GM18870 (cell line): ENCODE measurements around the gene AGFG1.

Experiments
- ATAC-seq: cut with Tn5 transposase; IDR thresholded peaks from one replicate; pipeline ENCODE4 v1.9.1; 2021; ENCODE audit warnings: moderate library complexity; ENCODE audit not compliant: unreplicated experiment

Gene AGFG1

DNA sequence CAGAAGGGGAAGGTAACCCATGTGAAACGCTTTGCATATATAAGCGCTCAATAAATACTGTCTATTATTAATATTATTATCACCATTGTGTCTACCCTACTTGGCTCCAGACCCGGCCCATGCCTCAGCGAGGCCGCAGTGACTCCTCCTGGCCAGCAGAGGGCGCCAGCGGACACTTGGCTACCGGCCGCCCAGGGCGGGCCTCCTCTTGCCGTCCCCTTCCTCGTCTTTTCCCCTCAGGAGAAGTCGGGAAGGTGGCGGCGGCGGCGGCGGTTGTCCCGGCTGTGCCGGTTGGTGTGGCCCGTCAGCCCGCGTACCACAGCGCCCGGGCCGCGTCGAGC is at the start of gene AGFG1:
Gene AGFG1 (plus strand): TSS at position 233 of the 341 bp plus-strand sequence. CDS start 266 bp downstream, outside the sequence.
- ATAC-seq = peak; percentile 87

DNA sequence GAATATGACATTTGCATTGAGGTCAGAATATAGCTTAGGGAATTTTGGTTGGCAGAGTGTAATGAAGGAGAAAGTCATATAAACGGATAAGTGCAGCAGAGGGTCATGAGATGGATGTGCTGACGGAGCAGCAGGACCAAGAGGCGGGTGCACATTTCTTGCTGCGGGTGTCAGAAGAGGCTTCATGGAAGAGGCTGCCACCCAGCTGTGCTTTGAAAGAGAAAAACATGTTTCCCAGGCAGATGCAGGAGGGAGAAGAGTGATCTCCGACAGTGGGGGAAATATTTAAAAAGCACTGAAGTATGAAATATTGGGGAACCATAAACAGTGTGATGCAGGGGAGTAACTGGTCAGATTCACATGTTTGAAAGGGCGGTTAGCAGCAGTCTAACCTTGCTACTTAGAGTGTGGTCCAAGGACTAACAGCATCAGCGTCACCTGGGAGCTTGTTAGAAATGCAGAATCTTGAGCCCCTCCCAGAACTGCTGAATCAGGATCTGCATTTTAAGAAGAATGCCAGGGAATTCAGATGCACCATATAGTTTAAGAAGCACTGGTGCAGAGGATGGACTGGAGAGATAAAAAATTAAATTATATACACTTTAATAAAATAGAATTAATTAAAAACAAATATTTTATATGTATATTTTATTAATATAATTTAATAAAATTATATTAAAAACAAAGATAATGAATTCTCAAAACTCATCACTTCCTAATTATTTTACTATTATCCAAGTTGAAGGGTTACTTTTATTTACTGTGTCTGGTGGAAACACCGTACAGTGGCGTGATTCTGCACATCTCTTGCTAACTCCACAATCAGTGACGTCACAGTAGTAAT is 48.1 kb upstream of the AGFG1 start:
- ATAC-seq = no peak

- ATAC-seq = no peak
Measured at GRCh38 chr2:227428731-227429285, 43.1 kb upstream of the AGFG1 start.

DNA sequence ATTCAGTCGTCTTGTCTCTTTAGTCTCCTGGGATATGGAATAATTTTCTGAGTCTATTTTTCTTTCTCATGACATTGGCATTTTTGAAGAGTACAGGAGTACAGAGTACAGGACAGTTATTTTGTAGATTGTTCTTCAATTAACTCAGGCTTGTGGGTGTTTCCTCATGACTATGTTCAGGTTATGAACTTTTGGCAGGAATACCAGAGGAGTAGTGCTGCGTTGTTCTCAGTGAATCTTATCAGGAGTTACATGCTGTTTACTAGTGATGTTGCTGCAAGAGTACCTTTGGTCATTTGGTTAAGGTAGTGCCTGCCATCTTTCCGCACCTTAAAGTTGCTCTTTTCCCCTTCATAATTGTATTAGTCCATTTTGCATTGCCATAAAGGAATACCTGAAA is 41.3 kb upstream of the AGFG1 start:
- ATAC-seq = no peak

GRCh38 chr2:227433171-227433570 is 38.8 kb upstream of the AGFG1 start:
- ATAC-seq = no peak

- no peak for ATAC-seq
Measured at GRCh38 chr2:227436436-227437174, 35.4 kb upstream of the AGFG1 start.

- ATAC-seq = no peak
Measured at GRCh38 chr2:227439214-227439613, 32.7 kb upstream of the AGFG1 start.

GRCh38 chr2:227442639-227443038 is 29.3 kb upstream of the AGFG1 start:
- no peak for ATAC-seq

DNA sequence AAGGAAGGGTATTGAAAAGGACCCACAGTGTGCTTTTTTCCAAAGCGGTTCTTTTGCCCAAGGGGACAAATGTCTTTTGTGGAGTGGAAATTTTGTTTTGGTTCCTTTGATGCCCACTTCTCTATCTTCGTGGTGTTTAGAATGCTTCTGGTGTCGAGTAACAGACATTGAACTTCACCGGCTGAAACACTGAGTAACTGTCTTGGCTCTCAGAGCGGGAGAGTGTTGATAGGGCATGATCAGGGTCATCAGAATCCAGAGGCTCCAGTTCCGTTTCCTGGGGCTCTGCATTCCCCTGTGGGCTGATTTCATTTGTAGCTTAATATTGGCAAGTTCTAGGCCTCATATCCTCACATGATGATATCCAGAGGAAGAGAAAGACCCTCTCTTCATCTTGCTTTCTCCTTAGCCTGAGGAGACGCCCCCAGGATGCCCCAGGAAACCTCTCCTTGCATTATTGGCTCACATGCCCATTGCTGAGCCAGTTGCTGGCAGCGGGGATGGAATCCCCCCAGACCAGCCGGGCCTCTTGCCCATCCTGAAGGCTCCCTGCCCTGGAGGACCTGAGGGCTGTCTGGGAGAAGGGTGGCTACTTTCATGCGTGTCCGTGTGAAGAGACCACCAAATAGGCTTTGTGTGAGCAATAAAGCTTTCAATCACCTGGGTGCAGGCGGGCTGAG is 27.9 kb upstream of the AGFG1 start:
- ATAC-seq = no peak

- no peak for ATAC-seq
Measured at GRCh38 chr2:227447606-227448005, 24.4 kb upstream of the AGFG1 start.

GRCh38 chr2:227450311-227450841 is 21.6 kb upstream of the AGFG1 start:
- no peak for ATAC-seq

- ATAC-seq = no peak
Measured at GRCh38 chr2:227450926-227451654, 20.9 kb upstream of the AGFG1 start.

- no peak for ATAC-seq
Measured at GRCh38 chr2:227451655-227451992, 20.3 kb upstream of the AGFG1 start.

- ATAC-seq = no peak
Measured at GRCh38 chr2:227453810-227454209, 18.1 kb upstream of the AGFG1 start.

DNA sequence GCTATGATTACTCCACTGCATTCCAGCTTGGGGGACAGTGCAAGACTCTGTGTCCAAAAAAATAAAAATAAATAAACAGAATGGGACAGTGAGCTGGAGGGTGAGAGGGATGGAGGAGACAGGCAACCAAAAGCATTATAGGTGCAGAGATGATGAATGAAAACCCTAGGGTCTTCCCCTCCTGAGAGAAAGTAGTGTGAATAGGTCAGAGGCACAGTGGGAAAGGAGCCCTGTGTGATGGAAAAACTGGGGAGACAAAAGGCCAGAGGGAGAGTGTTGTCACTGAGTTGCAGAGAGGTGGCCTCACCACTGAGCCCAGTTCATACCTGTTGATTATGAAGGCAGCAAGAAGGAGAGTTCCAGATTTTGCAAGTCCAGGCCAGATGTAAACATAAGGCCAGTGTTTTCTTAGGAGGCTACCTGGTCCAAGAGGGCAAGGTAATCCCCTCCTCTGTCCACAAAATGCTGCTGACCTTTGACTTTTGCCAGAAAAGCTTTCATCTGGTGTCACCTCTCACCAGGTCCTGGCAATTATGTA is 17.6 kb upstream of the AGFG1 start:
- no peak for ATAC-seq

DNA sequence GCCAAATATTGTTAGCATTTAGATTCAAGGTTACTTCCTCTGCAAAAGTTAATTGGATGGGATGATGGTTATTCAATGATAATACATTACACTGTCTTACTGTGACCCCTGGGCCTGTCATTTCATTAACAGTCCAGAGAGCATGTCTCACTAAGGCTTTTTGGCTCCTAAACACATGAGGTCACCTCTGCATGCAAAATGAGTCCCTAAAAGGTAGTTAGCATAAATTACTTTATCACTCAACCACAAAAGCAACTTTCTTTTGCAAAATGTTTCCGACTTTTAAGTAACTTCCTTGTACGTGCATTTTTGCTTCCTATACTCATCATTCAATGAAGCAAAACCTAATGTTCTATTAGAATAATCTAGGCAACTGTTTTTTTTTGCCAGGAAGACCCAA is 16.8 kb upstream of the AGFG1 start:
- no peak for ATAC-seq

DNA sequence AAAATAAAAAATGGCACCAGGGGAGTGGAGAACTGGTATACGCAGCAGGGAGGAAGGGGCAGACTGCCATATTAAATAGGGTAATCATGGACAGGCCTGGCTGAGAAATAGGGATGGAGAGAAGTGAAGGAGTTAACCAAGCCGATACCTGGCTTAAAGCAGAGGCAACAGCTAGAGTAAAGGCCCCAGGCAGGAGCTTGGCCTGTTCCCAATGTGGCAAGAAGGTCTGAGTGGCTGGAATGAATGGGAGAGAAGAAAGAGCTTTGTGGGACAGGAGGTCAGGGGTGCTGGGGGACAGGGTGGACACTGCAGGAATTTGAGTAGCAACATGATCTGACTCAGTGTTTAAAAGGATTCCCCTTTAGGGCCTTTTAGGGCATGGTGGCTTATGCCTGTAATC is 15.9 kb upstream of the AGFG1 start:
- ATAC-seq = no peak

- ATAC-seq = no peak
Measured at GRCh38 chr2:227456772-227457171, 15.2 kb upstream of the AGFG1 start.

DNA sequence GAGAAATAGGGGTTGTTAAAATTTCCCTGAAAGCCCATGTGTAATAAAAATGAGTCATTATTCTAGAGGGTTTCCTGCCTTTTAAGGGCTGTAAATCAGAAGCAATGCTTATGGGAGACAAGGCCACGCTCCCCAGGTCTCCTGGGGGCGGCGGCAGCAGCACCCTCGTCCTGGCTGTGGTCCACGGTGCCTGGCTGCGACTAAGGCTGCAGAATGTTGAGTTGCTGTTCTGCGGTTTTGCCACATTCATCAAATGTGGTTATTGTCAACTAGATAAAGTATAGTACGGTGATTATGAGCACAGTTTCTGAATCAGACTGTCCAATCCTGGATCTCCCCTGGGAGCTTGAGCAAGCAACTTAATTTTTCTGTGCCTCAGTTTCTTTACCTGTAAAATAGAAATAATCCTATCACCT is 11.9 kb upstream of the AGFG1 start:
- ATAC-seq = no peak

DNA sequence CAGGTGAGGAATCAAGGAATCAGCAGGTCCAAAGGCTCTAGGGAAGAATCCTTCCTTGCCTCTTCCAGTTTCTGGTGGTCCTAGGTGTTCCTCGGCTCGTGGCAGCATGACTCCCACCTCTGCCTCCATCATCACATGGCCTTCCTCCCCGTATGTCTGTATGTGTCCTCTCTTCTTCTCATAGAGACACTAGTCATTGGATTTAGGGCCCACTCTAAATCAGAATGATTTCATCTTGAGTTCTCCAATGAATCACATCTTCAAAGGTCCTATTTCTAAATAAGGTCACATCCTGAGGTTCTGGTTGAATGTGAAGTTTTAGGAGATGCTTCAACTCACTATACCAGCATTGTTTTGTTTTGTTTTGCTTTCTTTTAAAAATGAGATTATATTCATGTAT is 11.1 kb upstream of the AGFG1 start:
- no peak for ATAC-seq
